Activated CD4-positive, CD25-positive, alpha-beta regulatory T cell treated with anti-CD3 and anti-CD28 coated beads, Interleukin-2, amount 50 U/mL, for 16 hours (primary cell): ENCODE measurements around the gene DLAT.
"Not testable (repeated sequence)": the region's sequence is repeated elsewhere in the genome, so short reads cannot be mapped to it uniquely, and the experiment has no call there.

ENCODE experiments used
- DNase-seq: peaks from one replicate; pipeline ENCODE4 v3.0.0-alpha.2; 2020; ENCODE audit warnings: low read depth, low spot score

DLAT gene

DNA sequence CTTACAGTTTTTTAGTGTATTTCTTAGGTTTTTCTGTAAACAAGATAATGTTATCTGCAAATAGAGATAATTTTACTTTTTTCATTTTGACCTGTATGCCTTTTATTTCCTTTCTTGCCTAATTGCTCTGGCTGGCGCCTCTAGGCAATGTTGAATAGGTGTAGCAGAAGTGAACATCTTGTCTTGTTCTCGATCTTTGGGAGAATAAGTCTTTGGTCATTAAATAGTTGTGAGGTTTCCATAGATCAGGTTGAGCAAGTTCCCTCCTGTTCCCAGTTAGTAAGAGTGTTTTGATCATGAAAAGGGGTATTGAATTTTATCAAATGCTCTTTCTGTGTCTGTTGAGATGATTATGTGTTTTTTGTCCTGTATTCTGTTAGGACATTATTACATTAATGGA is 24.6 kb downstream of the DLAT start:
- DNase-seq: no peak

DNA sequence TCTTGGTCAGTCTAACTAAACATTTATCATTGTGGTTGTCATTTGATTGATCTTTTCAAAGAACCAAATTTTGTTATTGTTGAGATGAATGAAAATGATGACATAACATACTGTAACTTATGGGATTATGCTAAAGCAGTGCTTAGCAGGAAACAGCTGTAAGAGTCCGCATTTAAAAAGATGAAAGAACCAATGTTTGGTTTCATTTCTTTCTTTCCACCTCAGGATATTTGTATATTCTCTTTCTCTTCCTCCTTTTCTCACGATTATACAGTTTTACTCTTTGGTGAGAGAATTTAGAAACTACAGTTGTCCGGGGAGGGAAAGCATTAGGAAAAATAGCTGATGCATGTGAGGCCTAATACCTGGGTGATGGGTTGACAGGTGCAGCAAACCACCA is 25.5 kb downstream of the DLAT start:
- no peak for DNase-seq

DNA sequence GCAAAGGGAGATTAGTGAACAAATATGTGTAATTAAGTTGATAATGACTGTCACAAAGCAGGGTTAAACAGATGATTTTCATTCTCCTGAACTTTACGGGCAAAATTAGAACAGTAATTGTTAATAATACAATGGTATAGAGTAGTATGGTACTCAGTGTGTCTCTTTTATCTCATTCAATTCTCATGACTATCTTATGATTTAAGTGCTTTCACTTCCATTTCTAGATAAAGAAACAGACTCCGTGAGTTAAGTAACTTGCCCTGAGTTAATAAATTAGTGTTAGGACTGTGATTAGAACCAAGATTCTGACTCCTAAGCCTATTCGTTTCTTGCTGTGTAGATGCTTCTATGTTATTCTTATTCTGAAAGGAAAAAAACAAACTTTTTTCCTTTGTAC is 26.6 kb downstream of the DLAT start:
- DNase-seq: no peak

DNA sequence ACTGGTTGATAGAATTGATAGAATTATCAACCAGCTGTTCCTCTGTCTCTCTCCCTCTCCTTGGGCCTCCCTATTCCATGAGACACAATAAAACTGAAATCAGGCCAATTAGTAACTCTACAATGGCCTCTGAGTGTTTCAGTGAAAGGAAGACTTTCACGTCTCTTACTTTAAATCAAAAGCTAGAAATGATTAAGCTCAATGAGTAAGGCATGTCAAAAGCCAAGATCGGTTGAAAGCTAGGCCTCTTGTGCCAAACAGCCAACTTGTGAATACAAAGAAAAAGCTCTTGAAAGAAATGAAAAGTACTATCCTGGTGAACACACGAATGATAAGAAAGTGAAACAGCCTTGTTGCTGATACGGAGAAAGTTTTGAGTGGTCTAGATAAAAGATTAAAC is 32.0 kb downstream of the DLAT start:
- no peak for DNase-seq

DNA sequence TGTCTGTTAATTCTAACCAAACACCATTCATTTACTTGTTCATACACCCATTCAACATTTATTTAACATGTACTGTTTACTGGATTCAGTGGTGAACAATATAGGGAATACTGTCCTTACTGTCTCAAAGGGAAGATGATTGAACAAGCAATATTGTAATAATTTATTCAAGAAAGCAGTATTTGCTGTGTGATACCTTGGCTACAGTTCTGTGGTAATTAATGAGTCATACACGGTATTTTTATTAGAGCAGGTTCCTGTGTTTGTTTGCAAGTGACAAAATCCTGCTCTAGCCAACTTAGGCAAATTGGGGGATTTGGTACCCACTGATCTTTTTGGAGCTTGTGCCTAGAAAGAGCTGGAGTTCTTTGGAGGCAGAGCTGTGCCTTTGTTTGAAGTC is 32.9 kb downstream of the DLAT start:
- no peak for DNase-seq

DNA sequence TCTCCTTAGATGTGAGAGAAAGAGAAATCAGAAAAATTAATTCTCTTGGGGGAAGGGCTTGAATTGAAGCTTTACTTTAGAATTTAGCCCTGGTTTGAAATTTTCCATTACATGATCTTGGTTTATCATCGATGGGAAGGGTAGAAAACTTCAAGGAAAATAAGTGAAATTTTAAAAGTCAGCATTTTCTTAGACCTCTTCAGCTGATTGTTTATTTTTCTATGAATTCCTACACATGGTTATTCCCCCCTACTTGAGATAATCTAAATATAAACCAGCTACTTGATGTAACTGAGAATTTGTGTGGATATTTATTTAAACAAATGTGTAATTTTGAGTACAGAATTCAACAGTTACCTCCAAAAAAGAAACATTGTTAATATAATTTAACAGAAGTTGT is 37.7 kb downstream of the DLAT start:
- DNase-seq: no peak

DNA sequence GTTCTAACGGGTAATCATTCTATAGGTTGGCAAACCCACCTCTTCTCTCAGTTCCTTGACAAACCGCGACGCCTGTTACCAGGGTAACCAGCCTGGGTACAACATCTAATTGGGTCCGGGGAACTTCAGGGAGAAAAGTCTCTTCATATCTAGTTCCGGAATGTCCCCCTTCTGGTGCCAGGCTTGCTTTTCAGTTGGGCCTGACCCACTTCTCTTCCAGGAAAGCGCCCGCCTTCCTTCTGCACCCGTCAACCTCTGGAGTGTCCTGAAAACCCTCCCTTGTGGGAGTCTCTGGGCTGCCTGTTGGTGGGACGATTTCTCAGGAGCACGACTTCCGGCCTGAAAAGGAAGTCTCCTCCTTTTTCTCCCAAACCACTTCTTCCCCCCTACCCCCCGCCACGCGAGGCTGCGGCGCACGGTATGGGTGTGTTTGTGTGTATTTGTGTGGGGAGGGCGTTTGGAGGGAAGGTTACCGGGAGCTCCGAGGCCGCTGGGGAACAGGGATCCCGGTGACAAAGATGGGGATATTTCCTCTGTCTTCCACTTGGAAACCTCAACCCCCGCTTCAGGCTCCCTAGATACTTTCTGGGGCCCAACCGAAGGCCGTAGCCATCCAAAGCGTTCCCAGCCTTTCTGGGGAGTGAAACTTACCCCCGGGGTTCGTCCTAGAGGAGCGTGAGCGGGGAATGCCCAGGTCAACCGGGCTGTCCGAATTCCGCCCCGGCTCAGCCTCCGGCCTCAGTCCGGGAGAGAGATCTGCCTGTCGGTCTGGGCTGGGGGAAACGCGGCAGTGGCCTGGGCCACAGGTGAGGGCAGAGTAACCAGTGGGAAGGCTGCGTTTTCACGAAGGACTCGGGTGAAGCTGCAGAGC is 49.0 kb downstream of the DLAT start, which contains the start of the genes NKAPD1 and PIH1D2:
Gene NKAPD1, plus strand, starts transcription at position 359 of the 871 bp plus-strand sequence. CDS start 1,276 bp downstream, outside the sequence.
Gene PIH1D2, minus strand, starts transcription at position 77 of the 871 bp plus-strand sequence. CDS start 843 bp downstream, outside the sequence.
- DNase-seq: peak; percentile 73

DNA sequence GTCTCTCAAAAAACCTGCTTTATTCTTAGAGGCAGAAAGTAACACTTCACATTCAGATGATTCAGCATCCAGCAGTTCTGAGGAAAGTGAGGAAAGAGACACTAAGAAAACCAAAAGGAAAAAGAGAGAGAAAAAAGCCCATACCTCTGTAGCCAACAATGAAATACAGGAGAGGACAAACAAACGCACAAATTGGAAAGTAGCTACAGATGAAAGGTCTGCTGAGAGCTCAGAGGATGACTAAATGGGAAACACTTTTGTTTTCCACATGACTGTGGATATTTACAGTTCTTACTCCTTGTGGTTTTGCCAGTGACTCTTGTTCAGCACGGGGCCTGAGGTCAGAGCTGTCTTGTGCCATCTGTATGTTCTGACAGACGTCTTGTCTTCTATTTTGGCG is 57.5 kb downstream of the DLAT start:
- DNase-seq: no peak

DNA sequence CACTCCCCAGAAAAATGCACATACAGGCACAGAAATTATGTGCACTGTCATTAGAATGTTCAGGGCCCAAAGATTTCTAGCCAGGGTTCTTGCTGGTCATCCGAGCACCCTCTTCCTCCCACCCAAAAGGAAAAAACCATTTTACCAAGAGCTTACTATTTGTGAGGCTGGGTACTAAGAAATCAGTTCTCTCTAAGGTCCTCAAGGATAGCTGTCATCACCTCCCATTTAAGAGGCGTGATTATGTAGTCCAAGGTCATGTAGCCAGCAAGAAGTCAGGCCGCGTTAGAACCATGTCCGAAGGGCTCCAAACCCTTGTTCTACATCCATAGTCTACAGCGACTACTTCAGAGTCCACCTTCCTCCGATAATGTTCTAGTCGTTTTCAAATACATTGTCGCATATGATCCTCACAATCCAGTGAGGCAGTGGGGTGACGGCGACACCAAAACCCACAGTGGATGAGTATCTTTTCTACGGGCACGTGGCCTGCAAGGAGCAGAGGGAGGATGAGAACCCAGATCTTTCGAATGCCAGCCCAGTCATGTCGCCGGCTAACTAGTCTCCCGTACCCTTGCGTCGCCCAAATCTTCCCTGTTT is 60.7 kb downstream of the DLAT start:
- DNase-seq: no peak

DNA sequence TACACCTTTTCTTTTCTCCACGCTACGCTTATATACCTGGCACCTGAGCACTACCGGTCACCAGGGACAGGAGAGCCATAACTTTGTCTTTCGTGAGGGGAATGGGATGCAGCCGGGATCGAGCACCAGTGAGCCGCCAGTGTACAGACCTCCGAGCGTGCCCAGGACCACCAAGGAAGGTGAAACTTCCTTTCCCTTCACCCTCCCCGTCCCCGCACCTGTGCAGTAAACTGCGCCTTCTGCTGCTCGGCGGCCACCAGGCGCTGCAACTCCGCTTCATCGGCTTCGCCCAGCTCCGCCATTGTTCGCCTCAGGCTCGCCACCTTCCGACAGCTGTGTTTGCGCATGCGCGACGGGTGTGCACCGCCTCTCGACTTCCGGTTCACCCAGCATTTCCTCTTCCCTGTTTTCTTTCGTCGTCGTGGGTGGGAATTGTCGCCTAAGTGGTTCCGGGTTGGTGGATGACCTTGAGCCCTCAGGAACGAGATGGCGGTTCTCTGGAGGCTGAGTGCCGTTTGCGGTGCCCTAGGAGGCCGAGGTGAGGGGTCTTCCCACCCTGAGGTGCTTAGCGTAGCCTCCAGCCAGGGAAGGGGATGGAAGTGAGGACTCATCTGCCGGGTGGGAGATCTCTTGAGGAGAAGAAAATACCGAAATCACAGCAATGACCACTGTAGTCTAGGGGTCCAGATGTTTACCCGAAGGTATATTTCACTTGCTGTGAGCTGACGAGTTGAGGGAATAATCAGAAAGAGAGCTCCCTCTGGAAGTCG is 61.4 kb downstream of the DLAT start, which contains the start of the genes SDHD and TIMM8B:
Gene SDHD, plus strand, starts transcription at position 452 of the 770 bp plus-strand sequence. Its CDS starts 35 bp downstream, at position 487.
Gene TIMM8B, minus strand, starts transcription at position 335 of the 770 bp plus-strand sequence. Its CDS starts 33 bp downstream, at position 302.
- peak; percentile 93 for DNase-seq

DNA sequence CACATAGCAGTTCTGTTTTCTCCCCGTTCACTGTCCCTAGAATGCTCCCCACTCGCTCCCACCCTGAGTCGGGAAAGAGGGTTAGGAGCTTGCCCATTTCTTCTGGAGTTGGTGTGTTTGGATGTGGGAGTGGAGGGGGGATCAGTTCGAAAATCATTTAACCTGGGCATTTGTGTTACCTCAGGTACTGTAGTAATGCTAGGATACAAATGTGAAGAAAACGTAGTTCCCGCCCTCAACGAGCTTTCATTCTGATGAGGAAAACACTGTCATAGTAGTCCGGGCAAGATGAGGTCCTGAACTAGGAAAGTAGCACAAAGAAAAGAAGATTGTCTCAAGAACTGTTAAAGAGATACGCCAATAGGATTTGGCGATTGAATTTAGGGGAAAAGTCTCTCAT is 62.0 kb downstream of the DLAT start:
- DNase-seq: no peak

DNA sequence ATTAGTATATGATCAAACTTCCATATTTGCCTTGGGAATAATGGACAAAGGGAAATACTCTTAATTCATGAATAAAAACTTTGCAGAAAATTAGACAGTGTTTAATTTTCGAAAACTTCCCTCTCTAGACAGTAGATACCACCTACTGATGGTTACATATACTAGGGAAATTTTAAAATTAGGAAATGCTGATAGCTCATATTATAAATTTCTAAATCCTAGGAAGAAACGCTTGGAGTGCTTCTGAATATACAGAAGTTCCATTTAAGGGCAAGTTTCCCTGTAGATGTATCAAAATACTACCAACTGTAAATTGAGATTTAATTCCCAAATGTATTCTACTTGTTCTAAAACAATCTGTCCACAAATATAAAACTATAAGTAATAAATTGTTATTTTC is 70.1 kb downstream of the DLAT start:
- not testable (repeated sequence) for DNase-seq

DNA sequence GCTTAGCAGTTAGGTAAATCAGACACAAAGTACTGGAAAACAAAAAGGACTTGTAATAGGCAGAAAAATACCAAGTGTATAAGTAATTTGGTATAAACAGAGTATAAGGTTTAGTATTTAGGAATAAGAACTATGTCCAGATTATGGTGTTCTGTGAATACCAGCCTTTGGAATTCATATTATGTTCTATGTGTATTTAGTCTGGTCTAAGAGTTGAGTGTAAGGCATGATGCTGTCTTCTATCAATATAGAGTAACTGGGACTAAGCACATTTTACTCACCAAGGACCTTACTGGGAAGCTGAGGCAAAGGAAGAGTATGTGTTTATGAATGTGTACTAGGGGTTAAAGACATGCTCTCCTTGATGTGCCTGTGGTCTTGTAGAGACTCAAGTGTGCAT is 71.0 kb downstream of the DLAT start:
- no peak for DNase-seq

DNA sequence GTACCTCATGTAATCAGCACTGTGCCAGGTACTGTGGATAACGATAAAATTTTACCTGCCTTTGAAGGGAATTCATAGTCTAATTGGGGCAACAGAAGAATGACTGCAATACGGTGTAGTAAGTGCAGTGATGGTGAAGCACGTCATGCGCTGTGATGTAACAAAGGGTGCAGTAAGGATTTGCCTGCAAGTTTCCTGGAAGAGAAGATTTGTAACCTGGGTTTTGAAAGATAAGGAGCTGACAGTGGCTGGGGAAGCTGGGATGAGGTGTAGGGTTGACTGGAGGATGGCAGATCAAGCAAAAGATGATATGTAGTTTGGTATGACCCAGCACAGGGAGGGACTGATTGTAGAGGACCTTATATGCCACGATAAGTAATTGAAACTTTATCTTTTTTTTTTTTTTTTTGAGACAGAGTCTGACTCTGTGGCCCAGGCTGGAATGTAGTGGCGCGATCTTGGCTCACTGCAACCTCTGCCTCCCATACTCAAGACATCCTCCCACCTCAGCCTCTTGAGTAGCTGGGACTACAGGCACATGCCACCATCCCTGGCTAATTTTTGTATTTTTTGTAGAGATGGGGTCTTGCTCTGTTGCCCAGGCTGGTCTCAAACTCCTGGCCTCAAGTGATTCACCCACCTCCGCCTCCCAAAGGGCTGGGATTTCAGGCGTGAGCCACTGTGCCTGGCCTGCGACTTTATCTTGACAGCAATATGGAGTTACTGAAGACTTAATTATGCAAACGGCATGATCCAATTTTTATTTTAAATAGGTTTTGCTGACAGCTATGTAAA is 72.7 kb downstream of the DLAT start:
- no peak for DNase-seq

DNA sequence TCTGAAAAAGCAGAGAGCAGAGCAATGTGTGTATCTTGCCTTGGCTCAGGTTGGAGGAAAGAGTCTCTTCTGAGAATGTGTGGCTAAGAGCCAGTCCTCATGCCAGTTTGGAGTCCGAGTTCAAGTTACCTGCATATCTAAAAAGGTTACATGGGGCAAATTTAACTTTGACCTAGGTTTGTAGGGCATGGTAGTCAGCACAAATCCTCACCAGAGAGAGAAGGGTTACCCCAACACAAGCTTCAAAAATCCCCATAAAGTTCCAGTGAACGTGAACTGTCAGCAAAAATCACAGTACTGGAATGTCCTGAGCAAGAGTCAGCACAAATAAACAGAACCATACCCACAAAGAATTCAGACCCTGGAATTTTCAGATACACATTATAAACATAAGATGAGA is 75.3 kb downstream of the DLAT start:
- DNase-seq: no peak

DNA sequence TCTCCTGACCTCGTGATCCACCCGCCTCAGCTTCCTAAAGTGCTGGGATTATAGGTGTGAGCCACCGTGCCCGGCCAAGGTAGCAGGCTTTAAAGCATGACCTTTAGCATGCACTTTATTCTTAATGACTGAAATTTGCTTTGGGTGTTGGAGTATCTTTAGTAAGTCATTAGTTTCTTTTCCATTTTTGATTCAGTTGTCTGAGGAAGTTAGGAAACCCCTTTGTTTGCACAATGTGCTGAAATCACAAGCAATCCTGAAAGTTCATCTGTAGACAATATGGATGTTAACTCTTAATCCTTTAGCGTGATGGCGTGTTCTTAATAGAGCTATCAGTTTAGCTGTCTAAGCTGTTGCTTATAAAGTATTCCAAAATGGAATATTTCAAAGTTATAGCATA is 78.2 kb downstream of the DLAT start:
- DNase-seq: no peak

DNA sequence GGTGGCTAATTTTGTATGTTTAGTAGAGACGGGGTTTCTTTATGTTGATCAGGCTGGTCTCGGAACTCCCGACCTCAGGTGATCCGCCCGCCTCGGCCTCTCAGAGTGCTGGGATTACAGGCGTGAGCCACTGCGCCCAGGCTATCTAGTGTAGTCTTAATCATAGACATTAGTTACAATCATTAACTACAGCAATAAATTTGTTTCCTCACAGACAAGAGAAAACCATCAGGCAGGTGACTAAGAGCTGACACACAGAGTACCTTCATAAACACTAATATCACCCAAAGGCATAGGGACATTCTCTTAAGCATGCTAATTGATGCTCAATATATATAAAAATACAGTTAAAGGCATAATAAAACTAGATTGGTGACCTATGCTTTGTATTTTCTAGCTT is 80.9 kb downstream of the DLAT start:
- no peak for DNase-seq
